Measurements from ENCODE around the gene PPP1R7. TPM values are rescaled to one million over a fixed set of nuclear protein-coding genes. Genes with fewer than 3 reads are reported as not detected.

PPP1R7 gene
- total RNA-seq, 1 donor from 2014 or later = 118 TPM

DNA sequence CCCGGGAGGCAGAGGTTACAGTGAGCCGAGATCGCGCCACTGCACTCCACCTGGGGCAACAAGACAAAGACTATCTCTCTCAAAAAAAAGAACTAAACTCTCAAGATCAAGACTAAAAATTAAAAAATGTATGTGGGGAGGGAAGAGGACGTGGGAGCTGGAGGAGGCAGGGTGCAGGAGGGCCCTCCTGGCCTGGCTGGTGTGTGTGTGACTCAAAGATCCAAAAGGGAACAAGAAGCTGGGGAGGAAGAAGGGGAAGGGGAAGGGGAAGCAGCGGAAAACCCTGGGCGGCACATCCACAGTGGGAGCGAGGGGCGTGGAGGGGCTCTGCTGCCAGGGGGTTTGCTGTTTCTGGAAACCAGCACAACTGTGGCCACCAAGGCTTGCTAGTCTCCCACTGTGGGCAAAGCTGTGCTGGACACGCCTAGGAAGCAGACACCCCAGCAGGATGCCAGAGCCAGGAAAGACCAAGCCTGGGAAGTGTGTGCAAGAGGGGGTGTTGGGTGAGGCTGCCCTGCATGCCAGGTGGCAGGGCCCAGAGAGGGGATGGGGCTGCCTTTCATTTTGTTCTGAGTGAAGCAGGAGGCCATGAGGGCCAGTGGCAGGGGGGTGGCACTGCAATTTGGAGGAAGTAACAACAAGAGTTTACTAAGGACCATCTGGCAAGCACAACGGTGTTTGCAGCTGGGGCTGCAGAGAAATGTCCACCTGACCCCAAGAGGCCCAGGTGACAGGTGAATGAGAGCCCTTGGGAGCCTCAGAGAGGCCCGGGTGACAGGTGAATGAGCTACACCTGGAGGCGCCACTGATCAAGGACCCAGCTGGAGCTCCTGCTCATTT is 82.7 kb downstream of the PPP1R7 start:
- intact Hi-C loops (cut with micrococcal nuclease) = no loop called here
- Mint-ChIP-seq H3K27me3 (ENCODE audit: insufficient read depth) (no peaks in the 10 kb centered on the region), H3K4me3 (no peak overlapping the region), H3K36me3 (ENCODE audit: low read depth) (peaks cover 63% of the 10 kb centered on the region), H3K4me1 (ENCODE audit: low read depth) (peaks cover 7% of the 10 kb centered on the region), H3K27ac (no peak overlapping the region), H3K9me3 (no peaks in the 10 kb centered on the region)
- no peak for DNase-seq (ENCODE audit: low spot score)

Other genes starting within 250 kb of the PPP1R7 start
- not detected in 2 replicates for gene CROCC2, start 244.1 kb upstream of the PPP1R7 start, total RNA-seq
- 1.6 and 2.5 TPM in 2 replicates for gene SNED1, start 151.8 kb upstream of the PPP1R7 start, total RNA-seq
- 40.5 and 43.3 TPM in 2 replicates for gene MTERF4, start 48.2 kb upstream of the PPP1R7 start, total RNA-seq
- gene PASK, start 995 bp upstream of the PPP1R7 start, total RNA-seq = 101 and 104 TPM in 2 replicates
- 2.1 and 2.4 TPM in 2 replicates for gene ANO7, start 38.2 kb downstream of the PPP1R7 start, total RNA-seq
- gene HDLBP, start 165.2 kb downstream of the PPP1R7 start, total RNA-seq = 270 and 273 TPM in 2 replicates
- 203 and 219 TPM in 2 replicates for gene SEPTIN2, start 165.5 kb downstream of the PPP1R7 start, total RNA-seq
- 36.6 and 40.9 TPM in 2 replicates for gene FARP2, start 205.8 kb downstream of the PPP1R7 start, total RNA-seq

All from activated T-helper 1 cell treated with anti-CD3 and anti-CD28 coated beads, Interleukin-12 subunit alpha, Interleukin-12 subunit beta, Interleukin-2, Interleukin-4 antibody, amounts not matched to agents 30 ng/mL and 10 ng/mL and 1 ng/mL, durations not matched to agents 14 hours and 24 hours and 36 hours (primary cell).